ENCODE measurements around the gene KDM4B.

DNA sequence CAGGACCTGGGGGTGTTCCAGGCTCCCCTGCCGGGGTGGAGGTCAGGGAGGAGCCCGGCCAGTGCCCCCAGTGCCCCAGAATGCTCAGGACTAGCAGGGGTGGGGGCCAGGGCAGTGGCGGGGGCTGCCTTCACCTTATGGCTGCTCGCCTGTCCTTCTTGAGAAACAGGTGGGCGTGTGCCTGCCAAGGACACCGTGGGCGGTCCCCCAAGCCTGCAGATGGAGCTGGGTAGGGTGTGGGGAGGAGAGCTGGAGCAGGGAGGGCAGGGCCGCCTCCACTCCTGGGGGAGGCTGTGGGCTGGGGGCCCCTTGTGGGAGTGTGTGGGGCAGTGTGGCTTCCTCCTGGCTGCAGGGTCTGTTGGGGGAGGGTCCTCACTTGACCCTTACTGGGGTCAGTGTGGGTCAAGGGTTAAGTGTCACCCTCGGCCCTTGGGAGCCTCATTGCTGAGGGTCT is 160.1 kb downstream of the KDM4B start:
- TF ChIP-seq, protein P1, sequence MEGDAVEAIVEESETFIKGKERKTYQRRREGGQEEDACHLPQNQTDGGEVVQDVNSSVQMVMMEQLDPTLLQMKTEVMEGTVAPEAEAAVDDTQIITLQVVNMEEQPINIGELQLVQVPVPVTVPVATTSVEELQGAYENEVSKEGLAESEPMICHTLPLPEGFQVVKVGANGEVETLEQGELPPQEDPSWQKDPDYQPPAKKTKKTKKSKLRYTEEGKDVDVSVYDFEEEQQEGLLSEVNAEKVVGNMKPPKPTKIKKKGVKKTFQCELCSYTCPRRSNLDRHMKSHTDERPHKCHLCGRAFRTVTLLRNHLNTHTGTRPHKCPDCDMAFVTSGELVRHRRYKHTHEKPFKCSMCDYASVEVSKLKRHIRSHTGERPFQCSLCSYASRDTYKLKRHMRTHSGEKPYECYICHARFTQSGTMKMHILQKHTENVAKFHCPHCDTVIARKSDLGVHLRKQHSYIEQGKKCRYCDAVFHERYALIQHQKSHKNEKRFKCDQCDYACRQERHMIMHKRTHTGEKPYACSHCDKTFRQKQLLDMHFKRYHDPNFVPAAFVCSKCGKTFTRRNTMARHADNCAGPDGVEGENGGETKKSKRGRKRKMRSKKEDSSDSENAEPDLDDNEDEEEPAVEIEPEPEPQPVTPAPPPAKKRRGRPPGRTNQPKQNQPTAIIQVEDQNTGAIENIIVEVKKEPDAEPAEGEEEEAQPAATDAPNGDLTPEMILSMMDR (IDR thresholded peaks at IDR 0.05), result no peak
- TF ChIP-seq POLR2A (IDR thresholded peaks at IDR 0.05), result no peak
